IMR-90 (cell line): ENCODE data around the gene DPP6. TPM values are rescaled to one million over a fixed set of nuclear protein-coding genes. Genes with fewer than 3 reads are reported as not detected.

Experiments
- ATAC-seq: fragments of 200-7000 bp; cut with Tn5 transposase; 2 replicates; pipeline ENCODE4 v1.9.1; 2020; ENCODE audit warnings: low read depth, mild to moderate bottlenecking, moderate library complexity
- BruUV-seq: library from RNA; stranded (reverse); fragments of 400-500 nt; replicated peaks from 2 replicates; lab custom pipeline; 2021; lab: Mats Ljungman, UMichigan
- CTCF ChIA-PET: fragments of 300-600 bp; formaldehyde crosslinking; extraction: SDS; loops from one replicate; lab custom pipeline; 2021; ENCODE audit warnings: antibody characterized with exemption; lab: Yijun Ruan, JAX
- POLR2A ChIA-PET: fragments of 300-600 bp; sonication (Branson Sonifier 250); formaldehyde crosslinking; loops from one replicate; lab custom pipeline; 2022; ENCODE audit warnings: antibody characterized with exemption; ENCODE audit not compliant: unreplicated experiment; lab: Charles Lee
- DNase-seq: peaks from one replicate; pipeline ENCODE4 v3.0.0; 2013
- H2AFZ ChIP-seq: replicated peaks from 2 replicates; pipeline ENCODE3; 2013; ENCODE audit warnings: low read length, mild to moderate bottlenecking; ENCODE audit not compliant: poor library complexity
- H2AK5ac ChIP-seq: 2 replicates; pipeline ENCODE4 v1.6.1; 2013; ENCODE audit warnings: low read depth, low read length, inconsistent platforms
- H2AK9ac ChIP-seq: replicated peaks from 2 replicates; pipeline ENCODE3; 2013; ENCODE audit warnings: mild to moderate bottlenecking, low read depth, low read length, moderate library complexity; ENCODE audit not compliant: poor library complexity
- H2BK120ac ChIP-seq: 2 replicates; pipeline ENCODE4 v1.6.1; 2013; ENCODE audit warnings: low read depth, low read length, inconsistent platforms
- H2BK15ac ChIP-seq: 3 replicates; pipeline ENCODE4 v1.6.1; 2013; ENCODE audit warnings: low read depth, low read length, inconsistent platforms
- H2BK20ac ChIP-seq: 2 replicates; pipeline ENCODE4 v1.6.1; 2013; ENCODE audit warnings: low read depth, mild to moderate bottlenecking, inconsistent platforms, low read length, moderate library complexity
- H2BK5ac ChIP-seq: 2 replicates; pipeline ENCODE4 v1.6.1; 2013; ENCODE audit warnings: mild to moderate bottlenecking, low read depth, low read length, inconsistent platforms; ENCODE audit not compliant: poor library complexity, severe bottlenecking
- H3K14ac ChIP-seq: replicated peaks from 2 replicates; pipeline ENCODE4 v1.6.1; 2013; ENCODE audit warnings: low read depth, low read length, inconsistent platforms
- H3K18ac ChIP-seq: 2 replicates; pipeline ENCODE4 v1.6.1; 2013; ENCODE audit warnings: low read depth, low read length, control low read depth
- H3K23ac ChIP-seq: 2 replicates; pipeline ENCODE4 v1.6.1; 2013; ENCODE audit warnings: low read depth, low read length, inconsistent platforms
- H3K27ac ChIP-seq: 2 replicates; pipeline ENCODE4 v1.5.1; 2013; ENCODE audit warnings: mild to moderate bottlenecking, control low read depth, low read length; ENCODE audit not compliant: insufficient read depth
- H3K27me3 ChIP-seq: 2 replicates; pipeline ENCODE4 v1.6.1; 2013; ENCODE audit warnings: low read length; ENCODE audit not compliant: control insufficient read depth, insufficient read depth
- H3K36me3 ChIP-seq: 2 replicates; pipeline ENCODE4 v1.6.1; 2013; ENCODE audit warnings: low read length, mixed read lengths; ENCODE audit not compliant: control insufficient read depth, insufficient read depth
- H3K4ac ChIP-seq: 2 replicates; pipeline ENCODE4 v1.6.1; 2013; ENCODE audit warnings: low read depth, low read length, inconsistent platforms
- H3K4me1 ChIP-seq: 2 replicates; pipeline ENCODE4 v1.6.1; 2013; ENCODE audit warnings: low read length, mixed read lengths; ENCODE audit not compliant: control insufficient read depth, insufficient read depth
- H3K4me2 ChIP-seq: 2 replicates; pipeline ENCODE4 v1.6.1; 2013; ENCODE audit warnings: low read depth, mild to moderate bottlenecking, control low read depth, low read length, moderate library complexity
- H3K4me3 ChIP-seq: 2 replicates; pipeline ENCODE4 v1.5.1; 2013; ENCODE audit warnings: low read depth, mild to moderate bottlenecking, control low read depth, low read length, moderate library complexity; ENCODE audit not compliant: insufficient read depth
- H3K56ac ChIP-seq: 2 replicates; pipeline ENCODE4 v1.6.1; 2013; ENCODE audit warnings: low read length, inconsistent platforms; ENCODE audit not compliant: insufficient read depth; ENCODE audit errors: extremely low read depth
- H3K79me1 ChIP-seq, 2 experiments: 2 replicates each; pipeline ENCODE4 v1.6.1; 2013; ENCODE audit warnings: low read length in 2 of 2, inconsistent platforms in 1 of 2, low read depth in 1 of 2
- H3K9ac ChIP-seq: 2 replicates; pipeline ENCODE4 v1.6.1; 2013; ENCODE audit warnings: low read depth, low read length, control low read depth
- H3K9me1 ChIP-seq: 2 replicates; pipeline ENCODE4 v1.6.1; 2013; ENCODE audit warnings: low read length, inconsistent platforms; ENCODE audit not compliant: insufficient read depth
- H3K9me3 ChIP-seq: 2 replicates; pipeline ENCODE4 v1.6.1; 2013; ENCODE audit warnings: low read length; ENCODE audit not compliant: control insufficient read depth, insufficient read depth
- H4K20me1 ChIP-seq: 2 replicates; pipeline ENCODE4 v1.6.1; 2013; ENCODE audit warnings: low read length, inconsistent platforms; ENCODE audit not compliant: insufficient read depth
- H4K5ac ChIP-seq: 2 replicates; pipeline ENCODE4 v1.6.1; 2013; ENCODE audit warnings: mild to moderate bottlenecking, low read depth, low read length, control low read depth
- H4K8ac ChIP-seq, 2 experiments: 2 replicates each; pipeline ENCODE4 v1.6.1; 2013; ENCODE audit warnings: low read depth in 2 of 2, low read length in 2 of 2, control low read depth in 1 of 2, inconsistent platforms in 1 of 2
- H4K91ac ChIP-seq: 2 replicates; pipeline ENCODE4 v1.6.1; 2013; ENCODE audit warnings: low read depth, low read length, inconsistent platforms; ENCODE audit not compliant: insufficient read depth
- BHLHE40 ChIP-seq: fragments of 150-350 bp; IDR thresholded peaks from 2 replicates; pipeline ENCODE4 v1.6.1; 2016; ENCODE audit warnings: mild to moderate bottlenecking, low read depth, low read length
- CHD1 ChIP-seq: IDR thresholded peaks from 2 replicates; pipeline ENCODE4 v1.6.1; 2012; ENCODE audit warnings: low read depth, low read length, improper control_type of control experiment
- FOS ChIP-seq: fragments of 150-350 bp; IDR thresholded peaks from 2 replicates; pipeline ENCODE4 v1.6.1; 2016; ENCODE audit warnings: low read depth, low read length
- MAFK ChIP-seq: IDR thresholded peaks from 2 replicates; pipeline ENCODE4 v1.6.1; 2012; ENCODE audit warnings: low read depth, low read length, improper control_type of control experiment
- RAD21 ChIP-seq: IDR thresholded peaks from 2 replicates; pipeline ENCODE4 v1.6.1; 2012; ENCODE audit warnings: low read length, improper control_type of control experiment
- RFX5 ChIP-seq: IDR thresholded peaks from 2 replicates; pipeline ENCODE4 v1.8.0; 2012; ENCODE audit warnings: low read depth, mild to moderate bottlenecking, low read length, moderate library complexity
- SMC3 ChIP-seq: fragments of 150-350 bp; IDR thresholded peaks from 2 replicates; pipeline ENCODE4 v1.6.1; 2016; ENCODE audit warnings: low read depth, mild to moderate bottlenecking, antibody characterized with exemption, low read length, moderate library complexity
- WGBS, 2 experiments: methylation state at CpG; one replicate each; pipeline versions ENCODE4 v1.1.5 to v1.1.7; 2013; ENCODE audit warnings: missing lambda C conversion rate in 2 of 2; ENCODE audit not compliant: insufficient read length in 1 of 2; ENCODE audit errors: extremely low coverage in 2 of 2; 5-methylcytosine and 5-hydroxymethylcytosine counted together
- dilution Hi-C: fragments of 300-500 bp; cut with HindIII; formaldehyde crosslinking; loops from one replicate; pipeline ENCODE4 v1.14.3; 2018; ENCODE audit warnings: low sequenced_read_pairs; ENCODE audit not compliant: unreplicated experiment
- in situ Hi-C: fragments of 300-500 bp; cut with MboI; formaldehyde crosslinking; loops from 3 replicates; pipeline ENCODE4 v1.14.3; 2019; ENCODE audit warnings: low sequenced_read_pairs, inconsistent platforms, mixed read lengths
- intact Hi-C: fragments of 100-400 bp; cut with micrococcal nuclease; formaldehyde crosslinking; loops from 2 replicates; pipeline ENCODE4 v1.10.0; 2022
- polyA plus RNA-seq, 3 experiments: library from polyadenylated mRNA; depleted of rRNA; stranded (reverse); fragments of >200 nt; gene quantifications; 2 replicates each; pipeline ENCODE4 v1.2.3, GENCODE V29; 2012; ENCODE audit warnings: low replicate concordance in 1 of 3
- total RNA-seq: library from RNA; depleted of rRNA; stranded (reverse); fragments of >200 nt; gene quantifications from 2 replicates; pipeline ENCODE4 v1.2.3, GENCODE V29; 2012

The DPP6 gene
- total and polyA plus RNA-seq, 2 of the 4 experiments (the other 2 are of a cell fraction) = not detected

DNA sequence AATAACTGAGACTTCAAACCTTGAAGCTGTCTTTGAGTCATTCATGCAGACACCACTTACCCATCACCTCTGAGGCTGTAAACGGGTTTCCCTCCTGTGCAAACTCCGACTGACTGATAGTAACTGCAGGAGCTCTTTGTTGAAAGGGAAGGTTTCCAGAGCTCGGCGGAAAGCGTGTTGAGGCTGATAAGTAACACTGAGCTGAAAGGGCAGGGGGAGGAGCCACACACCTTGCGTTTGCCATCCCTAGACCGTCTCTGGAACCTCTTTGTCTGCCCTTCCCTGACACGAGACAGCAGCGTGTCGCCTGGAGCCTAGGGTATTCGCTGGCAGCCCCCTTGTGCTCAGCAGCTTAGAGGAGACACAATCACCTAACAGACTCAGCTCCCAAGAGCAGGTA, 816.7 kb downstream of the DPP6 start:
- Histone ChIP-seq H4K91ac (no peak overlapping the region), H3K27ac (no peak overlapping the region), H2BK20ac (no peak overlapping the region), H3K27me3 (no peaks in the 10 kb centered on the region), H3K18ac (no peak overlapping the region), H2AK9ac (no peak overlapping the region), H2AK5ac (no peak overlapping the region), H4K5ac (no peak overlapping the region), H3K9ac (no peak overlapping the region), H3K4me3 (no peak overlapping the region), H4K20me1 (no peaks in the 10 kb centered on the region), H3K56ac (no peak overlapping the region), H3K4me2 (no peak overlapping the region), H2BK15ac (no peak overlapping the region), H3K4me1 (no peaks in the 10 kb centered on the region), H3K4ac (no peak overlapping the region), H2BK120ac (no peak overlapping the region), H2BK5ac (no peak overlapping the region), H3K79me1 (no peaks in the 10 kb centered on the region), H3K9me3 (peaks cover 47% of the 10 kb centered on the region), H3K14ac (no peak overlapping the region), H4K8ac (no peak overlapping the region), H3K9me1 (no peaks in the 10 kb centered on the region), H2AFZ (no peak overlapping the region), H3K36me3 (no peaks in the 10 kb centered on the region), H3K23ac (no peak overlapping the region)
- no TSS peak for BruUV-seq
- WGBS, 2 experiments = 3% methylated on average over 5 of the region's 11 CpGs; no CpG with 5 or more reads in 1 of the 2 experiments
- dilution Hi-C loops = no loop called here
- in situ Hi-C loops = no loop called here
- CTCF ChIA-PET = no interaction called here
- DNase-seq (no peak), ATAC-seq (no peak)
- intact Hi-C loops = no loop called here
- no peak for TF ChIP-seq RAD21
- no peak for TF ChIP-seq CHD1
- TF ChIP-seq FOS = no peak
- TF ChIP-seq SMC3 = no peak
- TF ChIP-seq RFX5 = no peak
- TF ChIP-seq BHLHE40 = no peak
- no peak for TF ChIP-seq MAFK
- POLR2A ChIA-PET = no interaction called here
